GM21390 (cell line): Measurements from ENCODE around the gene DMRTA1.
A peak's percentile ranks its signal among the peaks of the same experiment; 100 is the strongest.
"Not testable (repeated sequence)": the region's sequence is repeated elsewhere in the genome, so short reads cannot be mapped to it uniquely, and the experiment has no call there.

Source experiments
- ATAC-seq: cut with Tn5 transposase; IDR thresholded peaks from one replicate; pipeline ENCODE4 v1.9.1; 2021; ENCODE audit not compliant: unreplicated experiment

Gene DMRTA1

GRCh38 chr9:22457448-22457847, 10.8 kb downstream of the DMRTA1 start:
- ATAC-seq = no peak

GRCh38 chr9:22463205-22463604, 16.6 kb downstream of the DMRTA1 start:
- ATAC-seq = no peak

GRCh38 chr9:22469928-22470544, 23.4 kb downstream of the DMRTA1 start:
- peak; percentile 78 for ATAC-seq

DNA sequence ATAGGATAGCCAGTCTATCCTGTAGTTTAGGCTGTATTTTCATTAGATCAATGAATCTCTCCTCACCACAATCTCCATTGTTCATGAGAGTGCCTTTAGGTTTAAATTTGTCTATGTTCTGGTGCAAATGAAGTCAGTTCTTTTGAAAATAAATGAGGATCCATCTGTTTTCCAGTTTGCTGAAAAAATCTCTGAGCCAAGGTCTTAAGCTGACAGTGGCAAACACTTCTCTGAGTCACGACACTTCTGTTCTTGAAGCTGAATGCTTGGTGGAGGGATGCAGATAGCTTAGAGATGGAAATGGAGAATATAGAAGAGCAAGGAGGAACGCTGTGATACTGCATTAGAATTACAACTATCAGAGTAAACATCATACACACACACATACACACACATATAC, 34.9 kb downstream of the DMRTA1 start:
- no peak for ATAC-seq

- ATAC-seq = no peak
Observed at GRCh38 chr9:22483528-22484070, 37.0 kb downstream of the DMRTA1 start.

GRCh38 chr9:22496197-22496596, 49.6 kb downstream of the DMRTA1 start:
- ATAC-seq = not testable (repeated sequence)
